ENCODE data around the gene ROBO1.

The ROBO1 gene

GRCh38 chr3:78745847-78746246 lies 1022.0 kb downstream of the ROBO1 start:
- TF ChIP-seq CTCF (conservative IDR thresholded peaks at IDR 0.05), result no peak
- TF ChIP-seq ZFX (IDR thresholded peaks at IDR 0.05), result no peak
- H3K27ac ChIP-seq, result no peak overlapping the region

- no peak overlapping the region for H3K27ac ChIP-seq
- TF ChIP-seq CTCF (conservative IDR thresholded peaks at IDR 0.05) (no peak), ZFX (IDR thresholded peaks at IDR 0.05) (no peak)
Measured at GRCh38 chr3:78742491-78742890, 1025.3 kb downstream of the ROBO1 start.

- no peak overlapping the region for H3K27ac ChIP-seq
- TF ChIP-seq ZFX (IDR thresholded peaks at IDR 0.05) (no peak), CTCF (conservative IDR thresholded peaks at IDR 0.05) (no peak)
Measured at GRCh38 chr3:78742041-78742440, 1025.8 kb downstream of the ROBO1 start.

- no peak overlapping the region for H3K27ac ChIP-seq
- TF ChIP-seq CTCF (conservative IDR thresholded peaks at IDR 0.05) (peak; percentile 67), ZFX (IDR thresholded peaks at IDR 0.05) (no peak)
Measured at GRCh38 chr3:78741066-78741645, 1026.6 kb downstream of the ROBO1 start.

- no peak for TF ChIP-seq ZFX (IDR thresholded peaks at IDR 0.05)
- no peak overlapping the region for H3K27ac ChIP-seq
Measured at GRCh38 chr3:78738833-78739232, 1029.0 kb downstream of the ROBO1 start.

- no peak overlapping the region for H3K27ac ChIP-seq
- TF ChIP-seq CTCF (conservative IDR thresholded peaks at IDR 0.05) (no peak), ZFX (IDR thresholded peaks at IDR 0.05) (no peak)
Measured at GRCh38 chr3:78737988-78738387, 1029.8 kb downstream of the ROBO1 start.

GRCh38 chr3:78736863-78737262 lies 1030.9 kb downstream of the ROBO1 start:
- no peak for TF ChIP-seq CTCF (conservative IDR thresholded peaks at IDR 0.05)
- no peak for TF ChIP-seq ZFX (IDR thresholded peaks at IDR 0.05)
- no peak overlapping the region for H3K27ac ChIP-seq

GRCh38 chr3:78734048-78734637 lies 1033.7 kb downstream of the ROBO1 start:
- no peak for TF ChIP-seq CTCF (conservative IDR thresholded peaks at IDR 0.05)
- no peak for TF ChIP-seq ZFX (IDR thresholded peaks at IDR 0.05)
- H3K27ac ChIP-seq, result no peak overlapping the region
